Measurements from ENCODE around the gene SPTBN1. TPM values are rescaled to one million over a fixed set of nuclear protein-coding genes. Genes with fewer than 3 reads are reported as not detected.
A peak's percentile ranks its signal among the peaks of the same experiment; 100 is the strongest.

The SPTBN1 gene
- total and polyA plus RNA-seq, 2 of the 13 experiments (the other 11 are each of a cell fraction or from before 2014, with no cell fraction given) = 123 to 299 TPM

GRCh38 chr2:54577035-54577434, 120.9 kb downstream of the SPTBN1 start (continued):
- TF ChIP-seq ZNF781 (CRISPR knock-in tag; IDR thresholded peaks at IDR 0.05; ENCODE audit: borderline replicate concordance, not compliant biosample characterization) = no peak
- no peak for TF ChIP-seq ZBTB20 (CRISPR knock-in tag; IDR thresholded peaks at IDR 0.05; ENCODE audit: borderline replicate concordance, low read depth)
- TF ChIP-seq ZC3H4 (CRISPR knock-in tag; IDR thresholded peaks at IDR 0.05; ENCODE audit: borderline replicate concordance) = no peak
- TF ChIP-seq HINFP (CRISPR knock-in tag; IDR thresholded peaks at IDR 0.05; ENCODE audit: low read depth) = no peak
- TF ChIP-seq IRX3 (CRISPR knock-in tag; IDR thresholded peaks at IDR 0.05; ENCODE audit: borderline replicate concordance, low read depth) = no peak
- no peak for TF ChIP-seq ZBTB1 (CRISPR knock-in tag; IDR thresholded peaks at IDR 0.05; ENCODE audit: borderline replicate concordance)
- TF ChIP-seq POLR2G (IDR thresholded peaks at IDR 0.05; ENCODE audit: low read depth, low read length) = peak; percentile 59; the same call in 1 of the 2 replicates
- TF ChIP-seq ERF (CRISPR knock-in tag; IDR thresholded peaks at IDR 0.05) = no peak
- no peak for TF ChIP-seq WIZ (CRISPR knock-in tag; IDR thresholded peaks at IDR 0.05)
- TF ChIP-seq SP1 (IDR thresholded peaks at IDR 0.05) = no peak
- no peak for TF ChIP-seq SP1 (CRISPR knock-in tag; IDR thresholded peaks at IDR 0.05)
- no peak for TF ChIP-seq TAF15 (IDR thresholded peaks at IDR 0.05; ENCODE audit: low read depth, low read length, poor library complexity, severe bottlenecking)
- no peak for TF ChIP-seq ZNF335 (CRISPR knock-in tag; IDR thresholded peaks at IDR 0.05)
- TF ChIP-seq ZNF414 (CRISPR knock-in tag; IDR thresholded peaks at IDR 0.05) = no peak
- TF ChIP-seq ZNF318 (CRISPR knock-in tag; IDR thresholded peaks at IDR 0.05) = no peak
- TF ChIP-seq KDM5A (IDR thresholded peaks at IDR 0.05; ENCODE audit: borderline replicate concordance, low read length) = no peak
- no peak for TF ChIP-seq AGO2 (optimal IDR thresholded peaks at IDR 0.05; ENCODE audit: low read depth, low read length)
- TF ChIP-seq ZNF326 (CRISPR knock-in tag; IDR thresholded peaks at IDR 0.05; ENCODE audit: borderline replicate concordance) = no peak
- TF ChIP-seq, protein P1, sequence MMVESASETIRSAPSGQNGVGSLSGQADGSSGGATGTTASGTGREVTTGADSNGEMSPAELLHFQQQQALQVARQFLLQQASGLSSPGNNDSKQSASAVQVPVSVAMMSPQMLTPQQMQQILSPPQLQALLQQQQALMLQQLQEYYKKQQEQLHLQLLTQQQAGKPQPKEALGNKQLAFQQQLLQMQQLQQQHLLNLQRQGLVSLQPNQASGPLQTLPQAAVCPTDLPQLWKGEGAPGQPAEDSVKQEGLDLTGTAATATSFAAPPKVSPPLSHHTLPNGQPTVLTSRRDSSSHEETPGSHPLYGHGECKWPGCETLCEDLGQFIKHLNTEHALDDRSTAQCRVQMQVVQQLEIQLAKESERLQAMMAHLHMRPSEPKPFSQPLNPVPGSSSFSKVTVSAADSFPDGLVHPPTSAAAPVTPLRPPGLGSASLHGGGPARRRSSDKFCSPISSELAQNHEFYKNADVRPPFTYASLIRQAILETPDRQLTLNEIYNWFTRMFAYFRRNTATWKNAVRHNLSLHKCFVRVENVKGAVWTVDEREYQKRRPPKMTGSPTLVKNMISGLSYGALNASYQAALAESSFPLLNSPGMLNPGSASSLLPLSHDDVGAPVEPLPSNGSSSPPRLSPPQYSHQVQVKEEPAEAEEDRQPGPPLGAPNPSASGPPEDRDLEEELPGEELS (CRISPR knock-in tag; IDR thresholded peaks at IDR 0.05) = peak; percentile 71
